NCI-H69 (cell line): ENCODE measurements around the gene CR1.
"Not testable (repeated sequence)": the region's sequence is repeated elsewhere in the genome, so short reads cannot be mapped to it uniquely, and the experiment has no call there.

Experiments
- DNase-seq: peaks from one replicate; lab custom pipeline; 2025; lab: John Stamatoyannopoulos, UW

Gene CR1

GRCh38 chr1:207676153-207676552 lies 180.2 kb downstream of the CR1 start:
- no peak for DNase-seq

- DNase-seq = not testable (repeated sequence)
These were observed 184.8 kb downstream of the CR1 start for GRCh38 chr1:207680590-207681388.

GRCh38 chr1:207682872-207683434 lies 187.0 kb downstream of the CR1 start:
- not testable (repeated sequence) for DNase-seq

- DNase-seq = not testable (repeated sequence)
These were observed 194.6 kb downstream of the CR1 start for GRCh38 chr1:207690551-207690950.

GRCh38 chr1:207691010-207691409 lies 195.1 kb downstream of the CR1 start:
- DNase-seq = no peak
